SK-N-MC (cell line): ENCODE results near the gene GPATCH11.

Experiments
- EZH2 ChIP-seq: fragments of 200-600 bp; sonication (generic); IDR thresholded peaks from one replicate; pipeline ENCODE4 v1.6.1; 2017; ENCODE audit warnings: antibody characterized with exemption
- POLR2AphosphoS5 ChIP-seq: IDR thresholded peaks from 2 replicates; pipeline ENCODE4 v1.6.1; 2012; ENCODE audit warnings: mild to moderate bottlenecking, low read depth, low read length, borderline replicate concordance

- TF ChIP-seq EZH2 = no peak
- no peak for TF ChIP-seq POLR2AphosphoS5
These were observed 7.6 kb downstream of the GPATCH11 start for GRCh38 chr2:37091873-37092272.
